HG03135 (cell line): Measurements from ENCODE around the gene COL8A2.

Source experiments
- ATAC-seq: cut with Tn5 transposase; IDR thresholded peaks from one replicate; pipeline ENCODE4 v1.9.1; 2021; ENCODE audit warnings: mild to moderate bottlenecking, moderate library complexity; ENCODE audit not compliant: unreplicated experiment

COL8A2 gene

DNA sequence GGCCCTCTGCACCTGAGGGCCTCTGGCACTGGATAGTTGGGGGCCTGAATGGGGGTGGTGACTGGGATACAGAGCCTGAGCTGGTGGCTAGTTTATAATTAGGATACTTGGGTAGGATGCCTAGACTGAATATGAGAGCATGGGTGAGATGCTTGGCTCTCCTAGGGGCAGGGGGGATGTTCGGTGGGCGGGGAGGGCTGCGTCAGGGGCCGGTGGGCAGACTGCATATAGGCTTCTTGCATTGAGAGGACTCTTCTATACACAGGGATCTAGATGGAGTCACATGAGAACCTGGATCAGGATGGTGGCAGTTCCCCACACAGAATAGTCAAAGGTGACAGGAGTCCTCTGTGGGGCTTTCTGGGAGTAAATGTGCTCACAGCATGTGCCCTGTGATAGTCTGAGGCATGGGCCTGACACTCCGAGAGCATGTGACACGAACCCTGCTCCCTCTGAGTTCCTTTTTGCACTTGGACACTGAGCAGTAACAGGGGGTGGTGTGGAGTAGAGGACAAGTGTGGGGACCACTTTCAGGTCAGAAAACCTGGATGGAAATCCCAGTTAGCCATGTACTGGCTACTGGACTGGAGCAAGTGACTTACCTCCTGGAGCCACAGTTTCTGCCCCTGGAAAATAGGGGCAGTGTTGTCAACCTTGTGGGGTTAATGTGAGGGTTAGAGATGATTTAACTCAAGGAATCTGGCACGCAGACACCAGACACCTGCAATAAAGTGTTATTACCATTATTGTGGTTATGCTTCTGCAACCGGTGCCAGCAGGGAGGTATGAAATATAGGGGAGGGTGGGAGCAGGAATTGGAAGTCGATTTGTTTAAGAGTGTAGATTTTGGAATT is 33.2 kb upstream of the COL8A2 start:
- ATAC-seq, result no peak

DNA sequence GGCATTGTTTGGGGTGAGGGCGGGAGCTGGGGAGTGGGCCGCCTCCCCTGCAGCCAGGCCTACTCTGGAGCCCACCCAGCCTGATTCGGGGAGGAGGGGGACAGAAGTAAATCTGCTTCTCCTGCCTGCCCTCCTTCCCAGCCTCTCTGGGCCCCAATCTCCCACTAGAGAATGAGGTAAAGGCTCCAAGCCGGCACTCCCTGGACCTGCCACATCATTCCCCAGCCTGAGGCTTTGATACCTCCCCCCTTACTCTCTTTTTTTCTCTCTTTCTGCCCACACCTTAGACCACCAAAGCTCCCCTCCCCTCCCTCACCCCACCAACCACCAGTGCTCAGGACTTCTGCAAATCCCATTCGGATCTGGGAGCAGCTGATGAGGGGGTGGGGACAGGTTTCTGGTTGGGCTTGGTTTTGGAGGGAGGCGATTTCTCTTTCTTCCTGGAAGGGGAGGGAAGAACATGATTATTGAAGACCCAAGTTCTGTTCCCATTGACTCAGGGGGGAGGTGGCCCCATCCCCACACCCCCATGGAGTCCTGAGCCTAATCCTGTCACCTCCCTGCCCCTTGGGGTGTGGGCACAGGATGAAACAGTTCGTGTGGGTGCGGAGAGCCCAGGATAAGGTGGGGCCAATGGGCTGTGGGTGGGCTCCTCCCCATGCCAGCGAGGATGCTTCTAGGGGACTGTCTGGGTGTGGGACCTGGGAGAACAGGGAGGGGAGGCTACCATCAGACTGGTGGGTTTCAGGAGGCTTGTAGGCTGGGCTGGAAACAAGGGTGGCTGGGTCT is 32.3 kb upstream of the COL8A2 start:
- no peak for ATAC-seq

DNA sequence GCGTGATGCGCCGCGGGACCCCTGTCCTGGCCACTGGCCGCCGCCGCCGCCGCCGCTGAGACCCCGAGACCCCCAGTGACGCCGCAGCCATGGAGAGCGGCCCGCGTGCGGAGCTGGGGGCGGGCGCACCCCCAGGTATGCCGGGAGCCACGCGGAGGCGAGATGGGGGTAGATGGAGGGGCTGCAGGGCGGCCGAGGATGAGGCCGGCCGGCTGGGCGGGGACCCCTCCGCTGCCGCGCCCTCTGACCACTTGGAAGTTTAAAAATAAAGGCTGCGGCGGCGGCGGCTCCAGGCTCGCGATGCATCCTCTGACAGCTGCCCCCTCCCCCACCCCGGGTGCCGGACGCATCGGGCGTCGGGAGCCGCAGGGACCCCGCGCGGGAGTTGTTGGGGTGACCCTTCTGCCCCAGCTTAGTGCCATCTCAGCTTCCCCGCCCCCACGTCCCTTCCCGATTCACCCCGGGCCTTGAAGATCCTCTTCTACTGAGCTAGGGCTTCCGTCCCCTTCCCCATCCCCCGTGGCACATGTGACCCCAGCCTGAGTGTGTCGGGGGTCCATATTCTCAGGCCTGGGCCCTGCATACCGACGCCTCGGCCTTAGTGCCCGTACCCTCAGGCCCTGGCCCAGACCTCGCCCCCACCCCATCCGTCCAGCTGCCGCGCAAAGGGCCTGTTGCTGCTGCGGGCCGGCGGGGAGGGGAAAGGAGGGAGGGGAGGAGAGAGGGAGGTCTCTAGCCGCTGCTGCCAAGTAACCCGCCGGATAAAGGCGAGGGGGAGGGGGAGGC is 31.5 kb upstream of the COL8A2 start:
- no peak for ATAC-seq

DNA sequence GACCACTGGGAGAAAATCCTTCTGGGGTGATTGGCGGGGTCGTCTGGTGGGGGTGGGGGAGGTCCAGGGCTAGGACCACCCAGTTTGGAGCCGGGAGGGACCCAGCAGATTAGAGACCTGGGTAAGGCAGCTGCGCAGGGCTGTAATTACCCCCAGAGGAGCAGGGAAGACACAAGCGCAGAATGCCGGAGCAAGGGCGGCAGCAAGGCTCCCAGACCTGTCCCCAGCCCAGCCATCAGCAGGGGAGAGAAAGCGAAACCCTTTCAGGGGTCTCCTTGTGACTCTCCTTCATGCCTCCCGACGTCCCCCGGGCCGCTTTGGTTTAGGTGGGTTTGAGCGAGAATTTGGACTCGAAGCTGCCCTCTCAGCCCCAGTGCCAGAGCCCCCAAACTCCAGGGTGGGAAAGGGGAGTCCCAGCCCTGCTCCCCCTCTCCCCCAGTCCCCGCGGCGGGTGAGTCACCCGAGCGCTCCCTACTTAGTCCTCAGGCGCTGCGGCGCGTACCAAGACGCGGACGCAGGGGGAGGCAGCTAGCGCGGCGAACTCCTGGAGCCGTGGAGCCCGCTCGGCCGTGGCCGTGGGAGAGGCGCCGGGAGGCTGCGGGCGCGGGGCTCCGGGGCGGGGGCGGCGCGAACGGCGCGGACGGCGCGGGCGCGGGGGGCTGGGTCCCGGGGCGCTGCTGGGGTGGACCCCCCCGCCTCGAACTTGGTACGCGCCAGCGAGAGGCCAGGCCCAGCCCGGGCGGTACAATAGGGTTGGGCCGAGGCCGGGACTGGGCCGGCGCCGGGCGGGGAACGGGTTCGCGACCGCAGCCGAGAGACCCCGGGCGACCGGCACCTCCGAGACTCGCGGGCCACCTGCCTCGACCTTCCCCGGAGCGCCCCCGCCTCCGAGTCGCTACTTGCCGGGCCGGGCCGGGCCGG is 30.6 kb upstream of the COL8A2 start, which contains the start of gene MAP7D1:
Gene MAP7D1 (plus strand): TSS at position 753 of the 921 bp plus-strand sequence. CDS start 258 bp downstream, outside the sequence.
- peak; percentile 49 for ATAC-seq

GRCh38 chr1:36154765-36155407 is 29.9 kb upstream of the COL8A2 start:
- no peak for ATAC-seq

DNA sequence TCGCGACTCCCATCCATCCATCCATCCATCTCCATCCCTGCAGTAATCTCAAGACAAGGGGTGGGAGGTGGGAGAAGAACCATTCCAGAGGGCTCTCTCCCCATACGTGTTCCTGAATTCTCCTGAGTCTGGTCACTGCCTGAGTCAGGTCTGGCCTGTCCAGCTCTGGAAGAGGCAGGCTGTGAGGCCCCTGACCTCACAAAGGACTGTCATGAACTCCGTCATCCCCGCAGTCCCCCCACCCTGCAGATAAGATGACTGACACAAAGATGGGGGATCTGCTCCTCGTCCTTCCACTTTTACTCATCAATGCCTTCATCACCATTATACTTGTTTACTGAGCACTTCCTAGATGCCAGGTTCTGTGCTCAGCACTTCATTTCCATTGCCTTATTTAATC is 29.3 kb upstream of the COL8A2 start:
- ATAC-seq, result no peak

GRCh38 chr1:36153476-36153875 is 28.5 kb upstream of the COL8A2 start:
- no peak for ATAC-seq

- no peak for ATAC-seq
These were observed 26.8 kb upstream of the COL8A2 start for GRCh38 chr1:36151845-36152203.

- no peak for ATAC-seq
These were observed 26.3 kb upstream of the COL8A2 start for GRCh38 chr1:36151134-36151844.

GRCh38 chr1:36150296-36151133 is 25.5 kb upstream of the COL8A2 start:
- peak; percentile 42 for ATAC-seq

- no peak for ATAC-seq
These were observed 24.9 kb upstream of the COL8A2 start for GRCh38 chr1:36149973-36150295.

DNA sequence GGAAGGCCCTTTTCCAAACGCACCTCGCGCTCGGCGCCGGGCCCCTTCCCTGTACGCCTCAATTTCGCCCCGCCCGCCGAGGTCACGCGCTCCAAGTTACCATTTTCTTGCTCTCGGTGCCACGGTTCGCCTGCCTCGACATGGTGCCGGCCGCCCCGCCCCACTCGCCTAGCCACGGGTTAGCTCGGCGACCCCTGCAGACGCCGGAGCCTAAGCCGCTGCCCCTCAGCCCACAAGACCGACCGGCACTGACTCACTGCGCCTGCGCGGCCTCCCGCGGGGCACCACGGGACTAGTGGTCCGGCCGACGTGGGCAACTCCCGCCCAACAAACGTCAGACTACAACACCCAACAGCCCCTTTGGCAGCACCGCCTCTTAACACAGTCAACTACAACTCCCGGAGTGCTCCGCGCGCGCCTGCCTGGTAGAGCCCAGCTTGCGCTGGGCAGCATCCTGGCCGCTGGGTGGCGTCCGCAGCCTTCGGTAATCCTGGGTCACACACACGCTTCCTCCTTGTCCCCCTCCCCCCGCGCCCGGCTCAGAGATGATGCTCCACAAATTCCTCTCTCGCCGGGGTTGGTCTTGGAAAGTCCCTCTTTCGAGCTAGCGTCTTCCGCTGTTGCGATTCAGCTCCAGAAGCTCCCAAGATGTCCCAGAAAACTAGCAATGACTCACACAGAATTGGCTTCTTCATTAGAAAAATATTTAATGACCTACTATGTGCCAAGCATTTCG is 24.4 kb upstream of the COL8A2 start, which contains the start of gene TRAPPC3:
Gene TRAPPC3 (minus strand): TSS at position 250 of the 736 bp plus-strand sequence. CDS start 108 bp downstream, at position 142.
- peak; percentile 86 for ATAC-seq

GRCh38 chr1:36148821-36149236 is 23.8 kb upstream of the COL8A2 start:
- no peak for ATAC-seq

- no peak for ATAC-seq
These were observed 19.4 kb upstream of the COL8A2 start for GRCh38 chr1:36144413-36144812.

DNA sequence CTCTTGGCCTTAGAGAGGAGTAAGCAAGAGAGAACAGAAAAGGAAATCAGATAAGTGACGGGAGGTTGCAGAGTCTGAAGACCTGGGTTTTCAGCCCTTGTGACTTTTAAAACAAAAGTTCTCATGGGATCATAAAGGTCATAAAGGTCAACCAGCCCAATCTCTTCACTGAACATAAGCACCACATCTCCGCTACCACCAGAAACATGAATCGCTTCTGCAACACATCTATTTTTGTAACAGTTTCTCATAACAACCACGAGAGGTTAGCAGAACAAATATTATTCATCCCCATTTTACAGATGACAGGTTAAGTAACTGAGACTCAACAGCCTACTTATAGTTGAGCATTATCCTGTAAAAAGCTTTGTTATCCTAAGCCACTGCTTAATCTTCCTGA is 18.4 kb upstream of the COL8A2 start:
- ATAC-seq, result no peak

DNA sequence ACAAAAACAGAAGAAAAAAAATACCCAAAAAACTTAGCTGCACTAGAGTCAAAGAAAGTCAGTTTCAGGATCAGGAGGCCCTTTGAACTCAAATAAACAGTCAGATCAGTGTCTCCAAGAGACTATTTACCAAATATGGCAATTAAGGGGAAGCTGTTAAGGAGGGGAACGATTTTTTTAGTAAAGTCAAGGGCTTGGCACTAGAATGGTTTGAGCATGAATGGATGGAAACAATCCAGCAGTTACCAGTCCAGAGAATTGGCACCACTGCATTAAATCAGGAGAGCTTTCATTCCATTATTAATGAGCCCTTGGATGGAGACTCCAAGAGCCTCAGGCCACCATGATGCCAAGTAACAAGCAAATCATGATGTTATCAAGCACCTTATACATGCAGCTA is 17.1 kb upstream of the COL8A2 start:
- ATAC-seq, result no peak

DNA sequence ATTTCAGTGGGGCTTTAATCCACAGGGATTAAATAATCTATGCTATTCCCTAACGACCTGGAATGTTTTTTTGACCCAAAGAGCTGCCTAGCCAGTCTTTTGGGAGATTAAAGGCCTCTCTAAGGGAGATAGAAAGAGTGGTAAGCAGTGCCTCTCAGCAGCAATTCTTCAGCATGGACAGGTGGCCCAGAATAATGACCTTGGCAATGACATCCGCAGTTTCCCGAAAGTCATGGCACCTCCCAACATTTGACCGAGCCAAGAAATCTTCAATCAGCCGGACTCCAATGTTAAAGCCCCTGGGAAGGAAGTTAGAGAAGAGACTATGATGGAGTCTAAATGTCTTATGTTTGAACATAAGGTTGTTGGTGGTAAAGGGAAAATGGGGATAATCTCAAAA is 14.5 kb upstream of the COL8A2 start:
- ATAC-seq, result no peak
